ENCODE data around the gene LRRTM3.

LRRTM3 gene

GRCh38 chr10:66925896-66926715, at the start of gene LRRTM3:
LRRTM3 (plus strand) TSS chr10:66926036.
- peak; percentile 0 for DNase-seq

GRCh38 chr10:66877361-66877760, 48.5 kb upstream of the LRRTM3 start:
- no peak for DNase-seq

GRCh38 chr10:66880292-66880691, 45.5 kb upstream of the LRRTM3 start:
- no peak for DNase-seq

- DNase-seq: no peak
These were observed 45.0 kb upstream of the LRRTM3 start for GRCh38 chr10:66880826-66881225.

- no peak for DNase-seq
These were observed 44.0 kb upstream of the LRRTM3 start for GRCh38 chr10:66881814-66882213.

- DNase-seq: no peak
These were observed 43.6 kb upstream of the LRRTM3 start for GRCh38 chr10:66882271-66882670.

GRCh38 chr10:66886848-66887247, 39.0 kb upstream of the LRRTM3 start:
- DNase-seq: no peak

- DNase-seq: no peak
These were observed 37.6 kb upstream of the LRRTM3 start for GRCh38 chr10:66888237-66888636.

GRCh38 chr10:66892871-66893270, 33.0 kb upstream of the LRRTM3 start:
- DNase-seq: no peak

GRCh38 chr10:66910671-66911070, 15.2 kb upstream of the LRRTM3 start:
- no peak for DNase-seq

GRCh38 chr10:66916030-66916429, 9.8 kb upstream of the LRRTM3 start:
- DNase-seq: no peak

GRCh38 chr10:66917104-66917503, 8.7 kb upstream of the LRRTM3 start:
- no peak for DNase-seq

GRCh38 chr10:66919248-66919647, 6.6 kb upstream of the LRRTM3 start:
- no peak for DNase-seq

GRCh38 chr10:66924674-66925345, 1.0 kb upstream of the LRRTM3 start:
- no peak for DNase-seq

- no peak for DNase-seq
These were observed 463 bp upstream of the LRRTM3 start for GRCh38 chr10:66925373-66925772.

- DNase-seq: no peak
These were observed 1.0 kb downstream of the LRRTM3 start for GRCh38 chr10:66926841-66927240.

GRCh38 chr10:66927251-66927935, 1.6 kb downstream of the LRRTM3 start:
- no peak for DNase-seq

GRCh38 chr10:66927971-66928770, 2.3 kb downstream of the LRRTM3 start:
- no peak for DNase-seq

GRCh38 chr10:66928776-66929175, 2.9 kb downstream of the LRRTM3 start:
- no peak for DNase-seq

GRCh38 chr10:66929375-66929774, 3.5 kb downstream of the LRRTM3 start:
- no peak for DNase-seq

GRCh38 chr10:66931340-66931948, 5.6 kb downstream of the LRRTM3 start:
- peak; percentile 21 for DNase-seq

- DNase-seq: no peak
These were observed 6.1 kb downstream of the LRRTM3 start for GRCh38 chr10:66931949-66932343.

- no peak for DNase-seq
These were observed 8.9 kb downstream of the LRRTM3 start for GRCh38 chr10:66934711-66935110.
